Nucleus accumbens (tissue), 56 donors: ENCODE measurements around the gene ZNF391.
"Not testable (repeated sequence)": the region's sequence is repeated elsewhere in the genome, so short reads cannot be mapped to it uniquely, and the experiment has no call there.

ENCODE experiments used
- DNase-seq, 56 donors: peaks; one replicate each; lab custom pipeline; 2025; lab: John Stamatoyannopoulos, UW

Gene ZNF391

DNA sequence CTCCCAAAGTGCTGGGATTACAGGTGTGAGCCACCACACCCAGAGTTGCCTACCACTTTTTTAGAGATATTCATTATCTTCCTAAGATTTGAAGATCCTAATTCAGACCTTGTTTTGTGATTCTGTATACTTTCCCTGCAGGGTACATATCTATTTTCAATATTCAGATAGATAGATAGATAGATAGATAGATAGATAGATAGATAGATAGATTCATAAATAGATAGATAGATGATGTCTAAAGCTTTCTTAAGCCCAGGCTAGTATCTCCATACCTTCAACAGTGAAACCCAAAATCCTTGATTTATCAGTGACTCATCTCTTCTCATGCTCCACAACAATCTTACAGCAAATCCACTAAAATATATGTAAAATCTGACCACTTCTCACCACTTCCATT, 30.8 kb downstream of the ZNF391 start:
- DNase-seq, result no peak

DNA sequence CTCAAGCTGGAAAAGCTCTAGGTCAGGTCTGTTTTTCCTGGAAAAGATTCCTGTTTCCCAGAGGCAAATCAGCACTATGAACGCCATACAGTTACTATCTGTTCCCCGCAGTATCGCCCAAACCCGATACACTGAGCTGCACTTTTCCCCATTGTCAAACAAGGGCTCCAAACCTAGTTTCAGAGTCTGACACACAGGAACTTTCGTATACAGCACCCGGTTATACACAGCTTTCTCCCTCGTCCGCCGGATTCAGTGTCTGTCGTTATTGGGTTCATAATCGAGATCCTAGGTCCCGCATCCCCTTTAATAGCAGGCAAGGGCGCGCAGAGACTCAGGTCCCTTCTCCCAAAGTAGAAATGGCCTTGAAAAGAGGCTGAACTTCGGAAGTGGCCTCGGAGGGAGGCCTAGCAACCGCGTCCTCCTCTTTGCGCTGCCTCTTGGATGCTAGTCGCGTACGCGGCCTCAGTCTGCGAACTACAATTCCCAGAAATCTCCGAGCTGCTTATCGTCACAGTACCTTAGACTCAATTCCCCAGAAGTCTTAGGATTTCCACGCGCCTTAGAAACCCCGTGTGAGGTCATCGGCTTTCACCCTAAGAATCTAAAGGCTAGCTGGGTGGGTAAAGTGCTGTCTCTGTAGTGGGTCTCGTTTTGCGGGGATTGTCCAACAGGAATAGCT, 34.2 kb downstream of the ZNF391 start:
- peak in 16 of 56 donors; percentile 0 to 50 (median 10) for DNase-seq

DNA sequence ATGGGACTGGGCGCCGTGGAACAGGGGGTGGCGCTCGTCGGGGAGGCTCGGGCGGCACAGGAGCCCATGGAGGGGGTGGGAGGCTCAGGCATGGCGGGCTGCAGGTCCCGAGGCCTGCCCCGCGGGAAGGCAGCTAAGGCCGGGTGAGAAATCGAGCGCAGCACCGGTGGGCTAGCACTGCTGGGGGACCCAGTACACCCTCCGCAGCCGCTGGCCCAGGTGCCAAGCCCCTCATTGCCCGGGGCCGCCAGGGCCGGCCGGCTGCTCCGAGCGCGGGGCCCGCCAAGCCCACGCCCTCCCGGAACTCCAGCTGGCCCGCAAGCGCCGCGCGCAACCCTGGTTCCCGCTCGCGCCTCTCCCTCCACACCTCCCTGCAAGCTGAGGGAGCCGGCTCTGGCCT, 36.3 kb downstream of the ZNF391 start:
- DNase-seq, result not testable (repeated sequence)

DNA sequence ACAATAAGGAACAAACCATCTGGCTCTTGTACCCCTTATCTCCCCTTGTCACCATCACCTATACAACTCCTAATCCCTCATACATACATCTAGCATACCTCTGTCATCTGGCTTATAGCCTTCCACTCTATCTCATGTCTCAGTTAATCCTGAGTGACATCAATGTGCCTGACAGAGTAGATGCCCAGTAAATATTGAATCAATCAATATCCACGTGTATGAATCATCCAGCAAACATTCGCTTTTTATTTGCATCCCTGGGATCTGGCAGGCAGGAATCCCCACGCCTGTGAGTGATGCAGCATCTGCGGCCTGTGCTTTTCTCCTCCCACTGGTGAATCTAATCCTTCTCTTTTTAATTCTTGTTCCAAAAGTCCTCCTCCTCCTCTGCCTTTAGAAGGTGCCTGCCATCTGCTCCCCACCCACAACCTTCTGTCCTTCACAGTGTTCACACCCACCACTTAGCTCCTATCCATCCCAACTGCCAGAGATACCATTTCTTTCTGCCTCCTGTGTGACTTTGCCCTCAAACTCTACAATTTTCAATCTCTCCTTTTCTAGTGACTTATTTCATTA, 37.6 kb downstream of the ZNF391 start:
- peak in 25 of 56 donors; percentile 0 to 67 (median 29) for DNase-seq

DNA sequence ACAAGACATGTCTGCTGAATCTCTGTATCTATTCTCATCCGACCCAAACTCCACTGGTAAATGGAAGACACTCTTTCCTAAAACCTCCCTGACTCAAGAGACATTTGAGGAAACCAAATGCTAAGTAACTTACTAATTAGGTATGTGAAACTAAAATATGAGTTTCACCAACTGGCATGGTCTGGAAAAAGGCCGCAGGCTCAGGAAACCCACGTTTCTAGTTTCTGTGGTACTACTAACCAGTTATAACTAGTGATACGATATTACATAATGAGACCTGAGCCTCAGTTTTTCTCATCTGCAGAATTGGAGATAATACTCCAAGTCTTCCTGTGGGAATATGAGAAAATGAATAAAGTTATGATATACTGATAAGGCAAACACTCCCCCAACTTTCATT, 39.9 kb downstream of the ZNF391 start:
- DNase-seq, result no peak

DNA sequence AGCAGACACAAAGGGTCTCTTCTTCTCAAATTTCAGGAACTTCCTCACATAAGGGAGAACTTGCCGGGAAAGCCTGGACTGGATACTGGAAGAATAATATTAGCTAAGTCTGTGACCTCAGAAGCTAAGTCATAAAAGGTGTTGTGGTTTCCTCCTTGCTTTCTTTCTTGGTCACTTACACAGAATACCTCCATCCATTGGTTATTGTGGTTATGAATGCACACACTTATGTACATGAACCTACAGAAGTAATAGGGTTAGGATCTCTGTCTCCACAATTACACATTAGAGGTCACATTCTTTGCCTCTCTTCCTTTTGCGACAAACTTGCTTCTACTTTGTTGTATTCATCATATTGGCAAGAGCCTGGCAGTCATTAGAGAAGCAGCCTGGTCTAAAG, 40.4 kb downstream of the ZNF391 start:
- DNase-seq, result no peak

DNA sequence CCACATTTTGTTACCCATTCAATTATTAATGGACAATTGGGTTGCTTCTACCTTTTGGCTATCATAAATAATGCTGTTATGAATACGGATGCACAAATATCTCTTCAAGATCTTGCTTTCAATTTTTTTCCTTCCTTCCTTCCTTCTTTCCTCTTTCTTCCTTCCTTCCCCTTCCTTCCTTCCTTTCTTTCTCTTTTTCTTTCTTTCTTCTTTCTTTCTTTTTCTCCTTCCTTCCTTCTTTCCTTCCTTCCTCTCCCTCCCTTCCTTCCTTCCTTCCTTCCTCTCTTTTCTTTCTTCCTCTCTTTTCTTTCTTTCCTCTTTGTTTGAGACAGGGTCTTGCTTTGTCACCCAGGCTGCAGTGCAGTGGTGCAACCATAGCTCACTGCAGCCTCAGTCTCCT, 45.2 kb downstream of the ZNF391 start:
- no peak for DNase-seq

DNA sequence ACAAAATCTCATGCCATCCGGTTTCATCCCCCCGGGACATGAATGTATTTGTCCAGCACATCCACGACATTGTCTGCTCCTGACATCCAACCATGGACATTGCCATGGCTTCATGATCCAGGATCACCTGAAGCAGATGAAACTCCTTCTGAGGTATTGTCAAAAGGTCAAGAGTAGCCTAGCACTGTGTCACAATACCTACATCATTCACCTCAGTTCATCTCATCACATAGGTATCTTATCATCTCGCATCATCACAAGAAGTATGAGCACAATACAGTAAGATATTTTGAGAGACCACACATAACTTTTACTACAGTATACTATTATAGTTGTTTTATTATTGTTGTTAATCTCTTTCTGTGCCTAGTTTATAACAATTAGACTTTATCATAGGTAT, 50.8 kb downstream of the ZNF391 start:
- DNase-seq, result no peak

DNA sequence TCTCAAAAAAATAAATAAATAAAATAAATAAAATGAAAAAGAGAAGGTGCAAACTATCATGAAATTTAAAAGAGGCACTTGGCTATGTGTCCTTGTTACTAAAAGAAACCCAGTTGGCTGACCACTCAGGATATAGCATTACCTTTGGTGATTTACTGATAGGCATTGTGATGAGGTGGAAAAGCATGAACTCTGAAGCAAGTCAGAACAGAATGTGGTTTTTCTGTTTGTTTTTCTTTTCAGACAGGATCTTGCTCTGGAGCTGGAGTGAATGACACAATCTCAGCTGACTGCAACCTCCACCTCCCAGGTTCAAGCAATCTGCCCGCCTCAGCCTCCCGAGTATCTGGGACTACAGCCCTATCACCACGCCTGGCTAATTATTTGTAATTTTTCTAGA, 52.4 kb downstream of the ZNF391 start:
- no peak for DNase-seq

DNA sequence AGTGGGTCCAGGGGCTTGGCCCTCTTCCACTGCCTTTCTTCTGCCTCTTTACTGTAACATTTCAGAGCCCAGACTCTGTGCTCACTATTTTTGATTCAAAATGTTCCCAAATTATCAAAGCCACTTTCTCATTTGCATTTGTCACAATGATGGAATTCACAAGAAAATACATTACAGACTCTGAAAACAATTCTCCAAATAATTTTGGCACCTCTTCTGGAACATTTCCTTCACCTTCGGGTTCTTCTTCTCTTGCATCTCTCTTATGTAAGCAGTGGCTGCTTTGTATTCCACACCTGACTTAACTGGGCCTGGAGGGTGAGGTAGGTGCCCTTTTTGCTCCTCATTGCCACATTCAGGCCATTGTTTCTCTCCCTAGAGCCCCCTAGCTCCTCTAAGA, 54.4 kb downstream of the ZNF391 start:
- DNase-seq, result peak in 3 of 56 donors; percentile 0 to 9 (median 2)

DNA sequence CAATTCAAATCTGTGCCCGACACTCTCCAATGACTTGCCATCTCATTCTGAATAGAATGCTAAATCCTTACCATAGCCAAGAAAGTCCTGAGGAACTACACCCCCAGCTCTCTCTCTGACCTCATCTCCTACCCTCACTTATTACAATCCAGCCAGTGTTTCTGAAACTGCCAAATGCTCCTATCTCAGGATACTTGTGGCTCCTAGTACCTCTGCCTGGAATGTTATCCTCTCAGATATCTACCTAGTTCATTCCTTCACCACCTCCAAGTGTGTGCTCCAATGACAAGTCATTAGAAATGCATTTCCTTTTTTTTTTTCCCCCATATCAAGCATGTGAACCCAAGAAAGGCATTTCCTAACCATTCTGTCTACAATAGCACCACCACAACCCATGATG, 59.9 kb downstream of the ZNF391 start:
- DNase-seq, result no peak

DNA sequence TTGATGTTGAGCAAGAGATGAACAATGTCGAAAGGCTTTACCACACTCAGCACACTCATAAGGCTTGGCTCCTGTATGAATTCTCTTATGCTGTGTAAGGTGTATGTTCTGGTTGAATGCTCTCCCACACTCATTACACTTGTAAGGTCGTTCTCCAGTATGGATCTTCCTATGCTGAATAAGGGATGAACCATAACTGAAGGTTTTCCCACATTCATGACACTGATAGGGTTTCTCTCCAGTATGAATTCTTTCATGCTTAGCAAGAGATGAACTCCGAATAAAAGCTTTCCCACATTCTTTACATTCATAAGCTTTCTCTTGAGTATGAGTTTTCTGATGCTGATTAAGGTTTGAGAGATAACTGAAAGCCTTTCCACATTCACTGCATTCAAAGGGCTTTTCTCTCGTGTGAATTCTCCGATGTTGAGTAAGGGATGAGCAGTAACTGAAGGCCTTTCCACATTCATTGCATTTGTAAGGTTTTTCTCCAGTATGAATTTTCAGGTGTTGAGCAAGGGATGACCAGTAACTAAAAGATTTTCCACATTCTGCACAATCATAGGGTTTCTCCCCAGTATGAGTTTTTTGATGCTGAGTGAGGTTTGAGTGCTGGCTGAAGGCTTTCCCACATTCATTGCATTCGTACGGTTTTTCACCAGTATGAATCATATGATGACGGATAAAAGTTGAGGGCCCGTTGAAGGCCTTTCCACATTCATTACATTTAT, 63.3 kb downstream of the ZNF391 start:
- no peak for DNase-seq

DNA sequence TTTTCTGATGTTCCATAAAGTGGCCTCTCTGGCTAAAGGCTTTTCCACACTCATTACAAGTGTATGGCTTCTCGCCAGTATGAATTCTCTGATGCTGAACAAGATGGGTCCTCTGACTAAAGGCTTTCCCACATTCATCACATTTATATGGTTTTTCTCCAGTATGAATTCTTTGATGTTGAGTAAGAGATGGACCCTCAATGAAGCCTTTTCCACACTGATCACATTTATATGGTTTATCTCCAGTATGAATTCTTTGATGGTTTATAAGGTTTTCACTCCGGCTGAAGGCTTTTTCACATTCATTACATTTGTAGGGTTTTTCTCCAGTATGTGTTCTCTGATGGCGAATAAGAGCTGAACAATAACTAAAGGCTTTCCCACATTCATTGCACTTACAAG, 63.9 kb downstream of the ZNF391 start:
- DNase-seq, result no peak
